ENCODE results near the gene STK32C. TPM values are rescaled to one million over a fixed set of nuclear protein-coding genes. Genes with fewer than 3 reads are reported as not detected.

STK32C gene
- total and polyA plus RNA-seq, 2 donors (not counting 1 experiment from before 2014, with no cell fraction given): 9.9 to 16.8 TPM

DNA sequence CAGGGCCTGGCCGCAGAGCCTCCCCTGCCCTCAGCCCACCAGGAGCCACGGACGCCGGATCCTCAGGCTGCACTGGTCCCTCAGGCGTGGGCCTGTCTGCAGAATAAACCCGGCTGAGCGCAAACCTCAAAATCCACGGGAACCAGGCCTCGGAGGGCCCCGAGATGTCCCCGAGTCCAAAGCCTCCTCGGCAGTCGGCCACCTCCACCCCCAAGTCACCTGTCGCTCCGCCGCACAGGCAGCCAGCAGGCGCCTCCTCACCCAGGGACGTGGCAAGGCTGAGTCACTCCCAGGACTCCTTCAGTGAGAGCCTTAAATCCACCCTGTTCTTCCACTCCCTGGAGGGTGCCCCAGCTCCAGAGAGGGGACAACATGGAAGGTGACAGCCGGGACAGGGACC, 33.2 kb downstream of the STK32C start:
- H3K27me3 Mint-ChIP-seq: no peaks in the 10 kb centered on the region
- TF ChIP-seq EZH2 (IDR thresholded peaks at IDR 0.05; ENCODE audit: borderline replicate concordance, insufficient read depth, low read depth, low read length, poor library complexity, severe bottlenecking): no peak
- TF ChIP-seq, protein P1, sequence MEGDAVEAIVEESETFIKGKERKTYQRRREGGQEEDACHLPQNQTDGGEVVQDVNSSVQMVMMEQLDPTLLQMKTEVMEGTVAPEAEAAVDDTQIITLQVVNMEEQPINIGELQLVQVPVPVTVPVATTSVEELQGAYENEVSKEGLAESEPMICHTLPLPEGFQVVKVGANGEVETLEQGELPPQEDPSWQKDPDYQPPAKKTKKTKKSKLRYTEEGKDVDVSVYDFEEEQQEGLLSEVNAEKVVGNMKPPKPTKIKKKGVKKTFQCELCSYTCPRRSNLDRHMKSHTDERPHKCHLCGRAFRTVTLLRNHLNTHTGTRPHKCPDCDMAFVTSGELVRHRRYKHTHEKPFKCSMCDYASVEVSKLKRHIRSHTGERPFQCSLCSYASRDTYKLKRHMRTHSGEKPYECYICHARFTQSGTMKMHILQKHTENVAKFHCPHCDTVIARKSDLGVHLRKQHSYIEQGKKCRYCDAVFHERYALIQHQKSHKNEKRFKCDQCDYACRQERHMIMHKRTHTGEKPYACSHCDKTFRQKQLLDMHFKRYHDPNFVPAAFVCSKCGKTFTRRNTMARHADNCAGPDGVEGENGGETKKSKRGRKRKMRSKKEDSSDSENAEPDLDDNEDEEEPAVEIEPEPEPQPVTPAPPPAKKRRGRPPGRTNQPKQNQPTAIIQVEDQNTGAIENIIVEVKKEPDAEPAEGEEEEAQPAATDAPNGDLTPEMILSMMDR (IDR thresholded peaks at IDR 0.05): no peak
- H3K9me3 Mint-ChIP-seq (ENCODE audit: insufficient read depth): no peaks in the 10 kb centered on the region
- no peak for DNase-seq
- Histone ChIP-seq H3K36me3 (replicated peaks in 1 of 2; ENCODE audit: control extremely low read depth in 1 of 2, control insufficient read depth in 1 of 2, extremely low read depth in 1 of 2, insufficient read depth in 2 of 2, low read length in 1 of 2) (no peaks in the 10 kb centered on the region), H3K4me1 (ENCODE audit: control insufficient read depth in 2 of 2, insufficient read depth in 2 of 2, low read length in 2 of 2) (no peaks in the 10 kb centered on the region), H3K9ac (ENCODE audit: low read length) (no peak overlapping the region), H3K9me3 (ENCODE audit: control extremely low read depth in 1 of 3, control insufficient read depth in 2 of 3, insufficient read depth in 1 of 3, low read length in 2 of 3) (no peaks in the 10 kb centered on the region), H3K4me2 (replicated peaks; ENCODE audit: low read depth, low read length, poor library complexity, severe bottlenecking) (no peak overlapping the region), H3K79me2 (ENCODE audit: control insufficient read depth, insufficient read depth, low read length) (no peaks in the 10 kb centered on the region), H3K27ac (ENCODE audit: low read length in 2 of 2) (no peak overlapping the region), H3K4me3 (ENCODE audit: control extremely low read depth in 1 of 5, extremely low read depth in 1 of 5, insufficient read depth in 1 of 5, low read depth in 2 of 5, low read length in 4 of 5) (no peak overlapping the region), H4K20me1 (ENCODE audit: control insufficient read depth, insufficient read depth, low read length, poor library complexity, severe bottlenecking) (no peaks in the 10 kb centered on the region), H3K27me3 (replicated peaks in 1 of 4; ENCODE audit: control extremely low read depth in 1 of 4, control insufficient read depth in 3 of 4, insufficient read depth in 4 of 4, low read length in 3 of 4) (no peaks in the 10 kb centered on the region), H2AFZ (ENCODE audit: insufficient read depth, low read depth, low read length, poor library complexity, severe bottlenecking) (no peak overlapping the region)
- no peak overlapping the region for H3K4me3 Mint-ChIP-seq
- H3K27ac Mint-ChIP-seq: no peak overlapping the region
- WGBS (ENCODE audit: insufficient coverage): 94% methylated on average over 19 of the region's 19 CpGs
- H3K4me1 Mint-ChIP-seq: peaks cover 2% of the 10 kb centered on the region
- intact Hi-C loops (cut with micrococcal nuclease): no loop called here
- ChIA-PET POLR2A (no interaction called here), CTCF (no interaction called here)
- ATAC-seq (ENCODE audit: low read depth): no peak

DNA sequence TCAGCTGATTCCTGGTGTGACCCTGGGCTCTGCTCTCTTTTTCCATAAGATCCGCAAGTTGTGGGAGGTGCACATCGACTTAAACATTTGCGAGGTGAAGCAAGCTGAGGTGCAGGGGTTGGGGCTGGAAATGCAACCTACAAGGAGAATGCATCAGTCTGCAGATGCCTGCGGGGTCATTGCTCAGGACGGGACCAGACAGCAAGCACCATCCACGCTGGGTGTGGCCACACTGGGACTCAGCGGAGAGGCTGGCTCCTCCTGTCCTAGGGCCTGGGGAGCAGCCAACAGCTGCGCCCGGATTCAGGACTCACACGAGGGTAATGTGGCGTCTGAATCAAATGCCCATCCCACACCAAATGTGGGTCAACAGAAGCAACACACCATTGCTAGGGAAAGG, 33.8 kb downstream of the STK32C start:
- no peak overlapping the region for H3K27ac Mint-ChIP-seq
- Histone ChIP-seq H3K27ac (ENCODE audit: low read length in 2 of 2) (no peak overlapping the region), H3K79me2 (ENCODE audit: control insufficient read depth, insufficient read depth, low read length) (no peaks in the 10 kb centered on the region), H3K9ac (ENCODE audit: low read length) (no peak overlapping the region), H3K4me3 (ENCODE audit: control extremely low read depth in 1 of 5, extremely low read depth in 1 of 5, insufficient read depth in 1 of 5, low read depth in 2 of 5, low read length in 4 of 5) (no peak overlapping the region), H3K9me3 (ENCODE audit: control extremely low read depth in 1 of 3, control insufficient read depth in 2 of 3, insufficient read depth in 1 of 3, low read length in 2 of 3) (no peaks in the 10 kb centered on the region), H3K4me2 (replicated peaks; ENCODE audit: low read depth, low read length, poor library complexity, severe bottlenecking) (no peak overlapping the region), H4K20me1 (ENCODE audit: control insufficient read depth, insufficient read depth, low read length, poor library complexity, severe bottlenecking) (no peaks in the 10 kb centered on the region), H3K27me3 (replicated peaks in 1 of 4; ENCODE audit: control extremely low read depth in 1 of 4, control insufficient read depth in 3 of 4, insufficient read depth in 4 of 4, low read length in 3 of 4) (no peaks in the 10 kb centered on the region), H3K36me3 (replicated peaks in 1 of 2; ENCODE audit: control extremely low read depth in 1 of 2, control insufficient read depth in 1 of 2, extremely low read depth in 1 of 2, insufficient read depth in 2 of 2, low read length in 1 of 2) (no peaks in the 10 kb centered on the region), H2AFZ (ENCODE audit: insufficient read depth, low read depth, low read length, poor library complexity, severe bottlenecking) (no peak overlapping the region), H3K4me1 (ENCODE audit: control insufficient read depth in 2 of 2, insufficient read depth in 2 of 2, low read length in 2 of 2) (no peaks in the 10 kb centered on the region)
- no peaks in the 10 kb centered on the region for H3K4me1 Mint-ChIP-seq
- 96% methylated on average over 10 of the region's 11 CpGs for WGBS (ENCODE audit: insufficient coverage)
- no peak for TF ChIP-seq EZH2 (IDR thresholded peaks at IDR 0.05; ENCODE audit: borderline replicate concordance, insufficient read depth, low read depth, low read length, poor library complexity, severe bottlenecking)
- TF ChIP-seq, protein P1 (IDR thresholded peaks at IDR 0.05): no peak
- H3K4me3 Mint-ChIP-seq: no peak overlapping the region
- DNase-seq (no peak), ATAC-seq (ENCODE audit: low read depth) (no peak)
- intact Hi-C loops (cut with micrococcal nuclease): no loop called here
- ChIA-PET POLR2A (no interaction called here), CTCF (no interaction called here)
- no peaks in the 10 kb centered on the region for H3K9me3 Mint-ChIP-seq (ENCODE audit: insufficient read depth)
- H3K27me3 Mint-ChIP-seq: no peaks in the 10 kb centered on the region

Data from B cell (primary cell).